GM21390 (cell line): ENCODE data around the gene DDX25.
"Not testable (repeated sequence)": the region's sequence is repeated elsewhere in the genome, so short reads cannot be mapped to it uniquely, and the experiment has no call there.

Experiments used
- ATAC-seq: cut with Tn5 transposase; IDR thresholded peaks from one replicate; pipeline ENCODE4 v1.9.1; 2021; ENCODE audit not compliant: unreplicated experiment

The DDX25 gene

GRCh38 chr11:125903711-125904659 lies at the start of gene DDX25:
Gene DDX25 (plus strand): TSS chr11:125904508. CDS start chr11:125904518, 10 bp downstream.
- no peak for ATAC-seq

GRCh38 chr11:125857670-125858069 lies 46.6 kb upstream of the DDX25 start:
- not testable (repeated sequence) for ATAC-seq

GRCh38 chr11:125862786-125863185 lies 41.5 kb upstream of the DDX25 start:
- ATAC-seq = not testable (repeated sequence)

GRCh38 chr11:125865354-125865753 lies 39.0 kb upstream of the DDX25 start:
- not testable (repeated sequence) for ATAC-seq

GRCh38 chr11:125869521-125869920 lies 34.8 kb upstream of the DDX25 start:
- ATAC-seq = no peak

- ATAC-seq = no peak
These were observed 32.7 kb upstream of the DDX25 start for GRCh38 chr11:125871391-125872137.

- no peak for ATAC-seq
These were observed 32.2 kb upstream of the DDX25 start for GRCh38 chr11:125872138-125872491.

- ATAC-seq = peak; percentile 13
These were observed 30.3 kb upstream of the DDX25 start for GRCh38 chr11:125873881-125874555.

- peak; percentile 87 for ATAC-seq
These were observed 29.7 kb upstream of the DDX25 start for GRCh38 chr11:125874556-125875124.

GRCh38 chr11:125881291-125881690 lies 23.0 kb upstream of the DDX25 start:
- ATAC-seq = no peak

- no peak for ATAC-seq
These were observed 20.9 kb upstream of the DDX25 start for GRCh38 chr11:125883375-125883774.

GRCh38 chr11:125886997-125887372 lies 17.3 kb upstream of the DDX25 start:
- ATAC-seq = peak; percentile 21

- peak; percentile 86 for ATAC-seq
These were observed 16.7 kb upstream of the DDX25 start, which contains the start of gene HYLS1 for GRCh38 chr11:125887373-125888324. Gene HYLS1 (plus strand): TSS chr11:125887668. CDS start chr11:125899369, 11,701 bp downstream.

GRCh38 chr11:125890447-125891100 lies 13.7 kb upstream of the DDX25 start:
- ATAC-seq = no peak

- ATAC-seq = no peak
These were observed 12.2 kb upstream of the DDX25 start for GRCh38 chr11:125892071-125892470.

- no peak for ATAC-seq
These were observed 11.3 kb upstream of the DDX25 start for GRCh38 chr11:125892994-125893393.

GRCh38 chr11:125901872-125902271 lies 2.4 kb upstream of the DDX25 start:
- no peak for ATAC-seq

- no peak for ATAC-seq
These were observed 1.9 kb upstream of the DDX25 start for GRCh38 chr11:125902277-125902926.
